GM12865 (cell line): Measurements from ENCODE around the gene SLC25A51.
"Not testable (repeated sequence)": the region's sequence is repeated elsewhere in the genome, so short reads cannot be mapped to it uniquely, and the experiment has no call there.

Experiments
- DNase-seq: peaks from one replicate; pipeline ENCODE4 v3.0.0; 2010; ENCODE audit warnings: low read depth
- H3K4me3 ChIP-seq: 2 replicates; pipeline ENCODE4 v1.5.1; 2011; ENCODE audit warnings: mild to moderate bottlenecking, low read depth, low read length, control low read depth
- TF ChIP-seq, protein P1 (sequence below): IDR thresholded peaks from 2 replicates; pipeline ENCODE4 v1.5.1; 2011; ENCODE audit warnings: low read length, control low read depth, low read depth, inconsistent platforms; ENCODE audit not compliant: insufficient read depth; ENCODE audit errors: missing control alignments

The SLC25A51 gene

DNA sequence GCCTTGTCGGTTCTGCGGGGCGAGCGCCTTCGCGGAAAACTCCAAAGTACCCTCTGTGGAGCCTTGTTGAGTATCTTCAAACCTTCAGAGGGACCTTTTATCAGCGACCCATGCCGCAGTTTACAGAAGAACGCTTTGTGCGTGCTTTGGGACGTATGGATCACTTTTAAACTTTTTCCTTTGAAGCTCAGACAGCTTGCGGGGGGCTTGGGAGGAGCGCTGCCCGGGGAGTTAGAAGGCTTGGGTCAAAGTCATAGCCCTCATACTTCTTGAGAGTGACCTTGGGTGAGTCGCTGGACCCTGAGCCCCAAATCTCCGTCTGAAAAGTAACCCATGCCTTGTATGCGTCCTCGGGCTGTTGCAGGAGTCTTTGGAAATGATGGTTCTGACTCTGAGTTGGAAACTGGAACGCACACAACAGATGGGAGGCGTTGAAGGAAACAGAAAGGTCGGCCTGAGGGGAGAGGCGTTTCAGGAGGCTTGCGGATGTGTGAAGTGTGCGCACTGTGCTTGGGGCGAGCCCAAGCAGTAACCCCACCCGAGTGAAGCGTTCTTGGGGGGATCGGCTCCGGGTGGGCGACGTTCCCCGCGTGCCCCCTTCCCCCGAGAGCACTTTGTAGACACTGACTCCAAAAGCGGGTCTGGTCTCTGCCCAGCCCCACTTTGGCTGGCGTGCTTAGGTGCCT lies 661 bp upstream of the SLC25A51 start:
- TF ChIP-seq, protein P1, sequence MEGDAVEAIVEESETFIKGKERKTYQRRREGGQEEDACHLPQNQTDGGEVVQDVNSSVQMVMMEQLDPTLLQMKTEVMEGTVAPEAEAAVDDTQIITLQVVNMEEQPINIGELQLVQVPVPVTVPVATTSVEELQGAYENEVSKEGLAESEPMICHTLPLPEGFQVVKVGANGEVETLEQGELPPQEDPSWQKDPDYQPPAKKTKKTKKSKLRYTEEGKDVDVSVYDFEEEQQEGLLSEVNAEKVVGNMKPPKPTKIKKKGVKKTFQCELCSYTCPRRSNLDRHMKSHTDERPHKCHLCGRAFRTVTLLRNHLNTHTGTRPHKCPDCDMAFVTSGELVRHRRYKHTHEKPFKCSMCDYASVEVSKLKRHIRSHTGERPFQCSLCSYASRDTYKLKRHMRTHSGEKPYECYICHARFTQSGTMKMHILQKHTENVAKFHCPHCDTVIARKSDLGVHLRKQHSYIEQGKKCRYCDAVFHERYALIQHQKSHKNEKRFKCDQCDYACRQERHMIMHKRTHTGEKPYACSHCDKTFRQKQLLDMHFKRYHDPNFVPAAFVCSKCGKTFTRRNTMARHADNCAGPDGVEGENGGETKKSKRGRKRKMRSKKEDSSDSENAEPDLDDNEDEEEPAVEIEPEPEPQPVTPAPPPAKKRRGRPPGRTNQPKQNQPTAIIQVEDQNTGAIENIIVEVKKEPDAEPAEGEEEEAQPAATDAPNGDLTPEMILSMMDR, result no peak
- DNase-seq, result no peak
- H3K4me3 ChIP-seq, result peak overlapping the region; percentile 75

DNA sequence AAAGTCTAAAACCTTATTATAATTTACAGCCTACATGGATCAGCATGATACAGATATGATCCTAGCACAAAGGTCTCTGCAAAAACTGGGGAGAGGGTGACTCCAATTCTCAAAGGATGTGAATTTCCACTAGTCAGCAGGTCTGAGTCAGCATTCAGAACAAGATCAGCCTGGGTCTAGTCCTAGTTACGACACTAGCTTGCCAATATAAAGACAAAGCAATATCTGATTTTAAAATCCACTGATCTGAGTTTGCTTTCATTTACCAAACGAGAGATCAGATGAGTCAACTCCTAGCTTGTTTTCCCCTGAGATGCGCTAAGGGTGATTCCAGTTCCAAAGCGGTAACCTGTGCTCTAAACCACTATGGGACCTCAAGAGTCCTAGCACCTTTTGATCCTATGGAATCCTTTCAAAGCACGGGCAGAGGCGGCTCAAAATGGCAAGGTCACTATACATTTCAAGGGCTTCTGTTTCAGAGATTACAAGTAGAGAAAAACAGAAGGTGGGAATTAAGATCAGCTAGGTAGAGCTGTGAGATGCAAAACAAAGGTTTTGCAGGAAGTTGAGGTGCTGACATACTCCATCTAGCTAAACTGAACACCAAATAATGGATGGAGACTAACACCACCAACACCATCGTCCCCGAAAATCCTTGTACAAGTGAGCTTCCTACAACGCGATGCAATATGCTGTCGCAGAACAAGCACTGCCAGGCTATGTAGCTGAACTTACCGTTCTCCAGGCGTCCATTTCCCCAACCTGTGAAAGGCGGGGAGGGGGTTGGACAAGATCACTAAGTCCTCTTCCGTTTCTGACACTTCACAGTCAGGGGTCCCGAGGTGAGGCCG lies 906 bp downstream of the SLC25A51 start:
- H3K4me3 ChIP-seq, result peak overlapping the region; percentile 75
- peak; percentile 44 for DNase-seq
- TF ChIP-seq, protein P1, result no peak

DNA sequence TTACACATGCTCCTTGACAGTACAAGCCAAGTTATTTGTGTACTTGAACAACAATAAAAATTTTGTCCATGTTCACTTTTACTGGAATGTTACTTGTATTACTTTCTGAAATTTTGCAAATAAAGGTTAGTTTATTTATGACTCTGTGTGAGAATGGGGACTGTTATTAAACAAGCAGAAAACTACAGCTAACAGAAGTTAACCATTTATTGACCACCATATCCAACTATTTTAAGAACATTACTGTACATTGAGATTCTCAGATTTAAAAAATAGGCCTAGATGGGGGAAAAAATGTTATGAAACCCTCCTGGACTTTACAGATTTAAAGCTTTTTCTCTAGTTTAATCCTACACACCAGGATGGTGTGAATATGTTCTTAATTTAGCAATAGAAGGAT lies 1.8 kb downstream of the SLC25A51 start:
- peak overlapping the region; percentile 75 for H3K4me3 ChIP-seq
- TF ChIP-seq, protein P1, result no peak
- no peak for DNase-seq

DNA sequence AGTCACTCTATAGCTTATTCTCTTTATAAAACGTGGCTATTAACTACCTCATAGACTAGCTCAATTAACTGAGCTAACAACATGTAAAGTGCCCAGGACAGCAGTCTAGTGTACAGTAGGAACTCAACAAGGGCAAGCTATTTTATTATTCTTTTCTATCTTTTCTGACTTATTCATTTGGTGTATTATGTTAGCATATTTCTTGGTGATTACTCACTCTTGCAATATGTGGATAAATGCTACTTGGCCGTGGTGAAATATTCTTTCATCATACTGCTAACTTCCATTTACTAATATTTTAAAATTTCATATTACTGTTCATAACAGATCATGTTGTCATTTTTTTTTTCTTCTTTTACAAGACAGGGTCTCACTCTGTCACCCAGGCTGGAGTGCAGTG lies 4.9 kb downstream of the SLC25A51 start:
- H3K4me3 ChIP-seq, result no peak overlapping the region
- no peak for DNase-seq
- TF ChIP-seq, protein P1, result no peak

DNA sequence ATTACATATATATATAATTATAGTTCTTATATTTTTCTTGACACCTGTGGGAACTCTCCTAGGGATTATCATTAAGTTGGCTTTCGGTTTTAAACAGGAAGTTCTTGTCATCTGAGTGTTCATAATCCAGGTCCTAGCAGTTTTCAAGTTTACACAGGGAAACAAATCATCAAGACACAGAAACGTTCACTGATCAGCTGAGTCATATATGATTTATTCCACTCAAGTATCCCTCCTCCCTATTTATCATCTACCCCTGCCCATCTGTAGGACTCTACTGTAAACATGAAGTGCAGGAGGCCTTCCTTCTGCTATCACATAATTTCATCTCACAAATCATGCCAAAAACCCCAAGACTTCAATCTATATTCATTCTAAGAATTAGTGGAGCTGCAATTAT lies 6.3 kb downstream of the SLC25A51 start:
- no peak overlapping the region for H3K4me3 ChIP-seq
- TF ChIP-seq, protein P1, result no peak
- DNase-seq, result no peak

DNA sequence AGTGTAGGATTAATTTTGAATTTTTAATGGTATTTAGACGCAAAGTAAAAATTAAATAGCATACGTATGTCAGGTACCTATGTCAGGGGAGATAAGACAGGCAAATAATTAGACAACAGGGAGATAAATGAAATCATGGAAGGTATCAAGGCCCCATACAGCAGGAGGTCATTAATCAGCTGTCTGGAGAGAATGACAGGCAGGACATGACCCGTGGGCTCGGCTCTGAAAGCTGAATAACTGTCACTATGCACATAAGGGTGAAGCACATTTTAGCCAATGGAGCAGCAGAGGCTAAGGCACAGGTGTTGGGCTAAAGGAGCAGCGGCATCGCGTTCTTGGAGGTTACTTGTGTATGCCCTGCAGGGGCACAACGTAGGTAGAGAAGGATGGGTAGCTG lies 11.9 kb downstream of the SLC25A51 start:
- TF ChIP-seq, protein P1, result no peak
- no peak for DNase-seq
- H3K4me3 ChIP-seq, result no peak overlapping the region

DNA sequence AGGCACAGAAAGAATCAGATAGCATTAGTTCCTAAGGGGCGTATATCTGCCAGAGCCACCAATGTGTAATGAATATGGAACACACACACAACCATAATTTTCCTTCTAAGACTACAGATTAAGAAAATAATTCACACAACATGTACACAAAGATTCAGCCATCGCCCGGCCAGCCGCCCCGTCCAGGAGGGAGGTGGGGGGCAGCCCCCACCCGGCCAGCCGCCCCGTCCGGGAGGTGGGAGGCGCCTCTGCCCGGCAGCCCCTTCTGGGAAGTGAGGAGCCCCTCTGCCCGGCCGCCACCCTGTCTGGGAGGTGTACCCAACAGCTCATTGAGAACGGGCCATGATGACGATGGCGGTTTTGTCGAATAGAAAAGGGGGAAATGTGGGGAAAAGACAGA lies 12.9 kb downstream of the SLC25A51 start:
- DNase-seq, H3K4me3 ChIP-seq: not testable (repeated sequence)
